Body of pancreas (tissue), 4 donors: ENCODE data around the gene CPXM1.

Experiments
- CTCF ChIP-seq, 7 experiments: fragments of 450-650 bp in 4 of 7; fragments of 200-600 bp in 3 of 7; sonication (generic) in 3 of 7; IDR thresholded peaks; one replicate each; pipeline ENCODE4 v1.5.1; 2016 to 2019; ENCODE audit warnings: antibody characterized with exemption in 7 of 7
- POLR2A ChIP-seq, 3 donors: fragments of 450-650 bp; IDR thresholded peaks; one replicate each; pipeline ENCODE4 v1.6.1; 2016; ENCODE audit warnings: antibody characterized with exemption in 3 of 3, mild to moderate bottlenecking in 2 of 3

- TF ChIP-seq CTCF (IDR thresholded peaks at IDR 0.05): no peak
- no peak for TF ChIP-seq POLR2A (IDR thresholded peaks at IDR 0.05)
Observed at GRCh38 chr20:2836035-2836434, 35.6 kb upstream of the CPXM1 start.
